CD14-positive monocyte (primary cell): Measurements from ENCODE around the gene TEN1. TPM values are rescaled to one million over a fixed set of nuclear protein-coding genes. Genes with fewer than 3 reads are reported as not detected.

ENCODE experiments used
- DNase-seq, 3 donors: peaks; one replicate each; pipeline ENCODE4 v3.0.0-alpha.2; 2011 to 2022
- H2AFZ ChIP-seq: 2 replicates; pipeline ENCODE4 v1.6.0; 2012; ENCODE audit warnings: mild to moderate bottlenecking, low read depth, low read length, inconsistent platforms; ENCODE audit not compliant: insufficient read depth, poor library complexity, severe bottlenecking
- H3K27ac ChIP-seq, 2 donors: 1 replicate in 1 of 2; 2 replicates in 1 of 2; pipeline ENCODE4 v1.5.1; 2012 to 2013; ENCODE audit warnings: low read length in 2 of 2, control low read depth in 1 of 2, inconsistent platforms in 1 of 2, low read depth in 1 of 2, mild to moderate bottlenecking in 1 of 2
- H3K27me3 ChIP-seq, 2 donors: one replicate each; pipeline versions ENCODE4 v1.6.0 to v1.6.1; 2011 to 2013; ENCODE audit warnings: low read length in 2 of 2; ENCODE audit not compliant: control insufficient read depth in 2 of 2, insufficient read depth in 2 of 2
- H3K36me3 ChIP-seq, 2 donors: replicated peaks in 1 of 2; 1 replicate in 1 of 2; 2 replicates in 1 of 2; pipeline versions ENCODE4 v1.5.1 to v1.6.1; 2012 to 2013; ENCODE audit warnings: low read length in 2 of 2, control low read depth in 1 of 2, inconsistent platforms in 1 of 2, mild to moderate bottlenecking in 1 of 2; ENCODE audit not compliant: insufficient read depth in 2 of 2, control insufficient read depth in 1 of 2
- H3K4me1 ChIP-seq, 2 donors: 1 replicate in 1 of 2; 2 replicates in 1 of 2; pipeline versions ENCODE4 v1.5.1 to v1.6.1; 2012 to 2013; ENCODE audit warnings: low read length in 2 of 2, control low read depth in 1 of 2, inconsistent platforms in 1 of 2, mild to moderate bottlenecking in 1 of 2, moderate library complexity in 1 of 2; ENCODE audit not compliant: insufficient read depth in 2 of 2, control insufficient read depth in 1 of 2
- H3K4me2 ChIP-seq: replicated peaks from 2 replicates; pipeline ENCODE3; 2012; ENCODE audit warnings: low read length, moderate library complexity, mild to moderate bottlenecking; ENCODE audit not compliant: poor library complexity, severe bottlenecking; ENCODE audit errors: extremely low read depth
- H3K4me3 ChIP-seq, 3 experiments: fragments of 200-600 bp in 1 of 3; sonication (generic) in 1 of 3; replicated peaks in 1 of 3; 1 replicate in 2 of 3; 2 replicates in 1 of 3; pipeline ENCODE4 v1.5.1; 2011 to 2013; ENCODE audit warnings: low read length in 3 of 3, mild to moderate bottlenecking in 3 of 3, control low read depth in 2 of 3, low read depth in 2 of 3, inconsistent platforms in 1 of 3, moderate library complexity in 1 of 3
- H3K79me2 ChIP-seq: 2 replicates; pipeline ENCODE4 v1.6.0; 2012; ENCODE audit warnings: mild to moderate bottlenecking, control low read depth, inconsistent platforms, low read length, moderate library complexity; ENCODE audit not compliant: insufficient read depth
- H3K9ac ChIP-seq: 2 replicates; pipeline ENCODE4 v1.6.0; 2017; ENCODE audit warnings: low read length, mild to moderate bottlenecking; ENCODE audit not compliant: insufficient read depth, poor library complexity, severe bottlenecking
- H3K9me3 ChIP-seq, 2 donors: replicated peaks in 1 of 2; 1 replicate in 1 of 2; 2 replicates in 1 of 2; pipeline versions ENCODE4 v1.5.1 to v1.6.1; 2012 to 2013; ENCODE audit warnings: low read length in 2 of 2, control low read depth in 1 of 2; ENCODE audit not compliant: control insufficient read depth in 1 of 2, insufficient read depth in 1 of 2
- H4K20me1 ChIP-seq: 2 replicates; pipeline ENCODE4 v1.6.0; 2012; ENCODE audit warnings: mild to moderate bottlenecking, low read length, control low read depth, moderate library complexity; ENCODE audit not compliant: insufficient read depth
- H3K27ac Mint-ChIP-seq, 7 donors: one replicate each; pipeline ENCODE4 v1.8.0; 2020; ENCODE audit warnings: mild to moderate bottlenecking in 7 of 7, mixed read lengths in 7 of 7, moderate library complexity in 6 of 7, inconsistent platforms in 2 of 7
- H3K27me3 Mint-ChIP-seq, 3 donors: one replicate each; pipeline ENCODE4 v1.8.0; 2021 to 2022; ENCODE audit warnings: low read depth in 3 of 3, mild to moderate bottlenecking in 3 of 3, mixed read lengths in 3 of 3, moderate library complexity in 3 of 3, inconsistent platforms in 1 of 3
- H3K36me3 Mint-ChIP-seq, 2 donors: one replicate each; pipeline ENCODE4 v1.8.0; 2020; ENCODE audit warnings: mixed read lengths in 2 of 2, inconsistent platforms in 1 of 2, mild to moderate bottlenecking in 1 of 2
- H3K4me1 Mint-ChIP-seq: one replicate; pipeline ENCODE4 v1.8.0; 2020; ENCODE audit warnings: mild to moderate bottlenecking, mixed read lengths
- H3K4me3 Mint-ChIP-seq, 2 donors: one replicate each; pipeline ENCODE4 v1.8.0; 2020; ENCODE audit warnings: mild to moderate bottlenecking in 2 of 2, mixed read lengths in 2 of 2, moderate library complexity in 1 of 2
- H3K9me3 Mint-ChIP-seq, 7 donors: one replicate each; pipeline ENCODE4 v1.8.0; 2020 to 2022; ENCODE audit warnings: mixed read lengths in 7 of 7, mild to moderate bottlenecking in 6 of 7, moderate library complexity in 6 of 7, inconsistent platforms in 2 of 7
- WGBS: methylation state at CpG from one replicate; pipeline ENCODE4 v1.1.5; 2013; ENCODE audit warnings: missing lambda C conversion rate; ENCODE audit not compliant: insufficient coverage; 5-methylcytosine and 5-hydroxymethylcytosine counted together
- intact Hi-C, 2 donors: fragments of 100-400 bp; cut with micrococcal nuclease; formaldehyde crosslinking; loops; one replicate each; pipeline versions ENCODE4 v1.15.0 to v1.15.1; 2023
- polyA plus RNA-seq, 3 donors: library from polyadenylated mRNA; depleted of rRNA in 1 of 3; unstranded in 2 of 3; stranded (reverse) in 1 of 3; fragments of 300-500 nt in 2 of 3; fragments of >200 nt in 1 of 3; fragmentation: Illumina TruSeq in 2 of 3; gene quantifications; 1 replicate in 2 of 3; 2 replicates in 1 of 3; pipeline ENCODE4 v1.2.3, GENCODE V29; 2012 to 2021
- TF ChIP-seq, protein P1 (sequence below): fragments of 200-600 bp; IDR thresholded peaks from one replicate; pipeline ENCODE4 v1.8.0; 2022; ENCODE audit warnings: antibody characterized with exemption, mild to moderate bottlenecking

TEN1 gene
- polyA plus RNA-seq, 3 donors, result 22.4 to 37.2 (median 31.3) TPM

DNA sequence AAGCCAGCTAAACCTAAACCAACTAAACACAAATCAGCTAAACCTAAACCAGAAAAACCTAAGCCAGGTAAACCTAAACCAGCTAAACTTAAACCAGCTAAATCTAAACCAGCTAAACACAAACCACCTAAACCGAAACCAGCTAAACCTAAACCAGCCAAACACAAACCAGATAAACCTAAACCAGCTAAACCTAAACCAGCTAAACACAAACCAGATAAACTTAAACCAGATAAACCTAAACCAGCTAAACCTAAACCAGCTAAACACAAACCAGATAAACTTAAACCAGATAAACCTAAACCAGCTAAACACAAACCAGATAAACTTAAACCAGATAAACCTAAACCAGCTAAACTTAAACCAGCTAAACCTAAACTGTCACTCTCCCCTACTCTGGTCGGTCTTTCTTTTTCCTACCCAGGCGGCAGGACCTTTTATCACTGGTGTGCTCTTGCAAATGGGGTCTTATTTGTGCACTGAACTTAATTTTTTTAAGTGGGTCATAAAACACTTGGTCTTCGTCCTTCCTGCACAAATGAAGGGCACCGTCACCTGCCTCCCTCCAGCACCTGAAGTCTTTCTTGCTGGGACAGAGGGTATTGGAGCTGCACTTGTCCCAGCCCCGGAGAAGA lies 40.9 kb downstream of the TEN1 start:
- Mint-ChIP-seq H3K27ac (no peak overlapping the region), H3K4me1 (no peaks in the 10 kb centered on the region), H3K27me3 (peaks cover 0 to 29% (median 5%) of the 10 kb centered on the region in 3 donors), H3K9me3 (peaks cover 0 to 1% (median 0%) of the 10 kb centered on the region in 7 donors), H3K4me3 (no peak overlapping the region), H3K36me3 (no peaks in the 10 kb centered on the region)
- H3K9me3 ChIP-seq, result no peaks in the 10 kb centered on the region
- no peaks in the 10 kb centered on the region for H3K36me3 ChIP-seq
- no peaks in the 10 kb centered on the region for H3K79me2 ChIP-seq
- H3K9ac ChIP-seq, result no peak overlapping the region
- no peak overlapping the region for H3K4me3 ChIP-seq
- H3K4me2 ChIP-seq, result no peak overlapping the region
- no peak overlapping the region for H2AFZ ChIP-seq
- TF ChIP-seq, protein P1, sequence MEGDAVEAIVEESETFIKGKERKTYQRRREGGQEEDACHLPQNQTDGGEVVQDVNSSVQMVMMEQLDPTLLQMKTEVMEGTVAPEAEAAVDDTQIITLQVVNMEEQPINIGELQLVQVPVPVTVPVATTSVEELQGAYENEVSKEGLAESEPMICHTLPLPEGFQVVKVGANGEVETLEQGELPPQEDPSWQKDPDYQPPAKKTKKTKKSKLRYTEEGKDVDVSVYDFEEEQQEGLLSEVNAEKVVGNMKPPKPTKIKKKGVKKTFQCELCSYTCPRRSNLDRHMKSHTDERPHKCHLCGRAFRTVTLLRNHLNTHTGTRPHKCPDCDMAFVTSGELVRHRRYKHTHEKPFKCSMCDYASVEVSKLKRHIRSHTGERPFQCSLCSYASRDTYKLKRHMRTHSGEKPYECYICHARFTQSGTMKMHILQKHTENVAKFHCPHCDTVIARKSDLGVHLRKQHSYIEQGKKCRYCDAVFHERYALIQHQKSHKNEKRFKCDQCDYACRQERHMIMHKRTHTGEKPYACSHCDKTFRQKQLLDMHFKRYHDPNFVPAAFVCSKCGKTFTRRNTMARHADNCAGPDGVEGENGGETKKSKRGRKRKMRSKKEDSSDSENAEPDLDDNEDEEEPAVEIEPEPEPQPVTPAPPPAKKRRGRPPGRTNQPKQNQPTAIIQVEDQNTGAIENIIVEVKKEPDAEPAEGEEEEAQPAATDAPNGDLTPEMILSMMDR, result no peak
- H3K27ac ChIP-seq, result no peak overlapping the region
- intact Hi-C loops, result no loop called here
- no peaks in the 10 kb centered on the region for H3K4me1 ChIP-seq
- no peaks in the 10 kb centered on the region for H4K20me1 ChIP-seq
- no peak for DNase-seq
- H3K27me3 ChIP-seq, result no peaks in the 10 kb centered on the region
- WGBS, result 92% methylated on average over 2 of the region's 6 CpGs

DNA sequence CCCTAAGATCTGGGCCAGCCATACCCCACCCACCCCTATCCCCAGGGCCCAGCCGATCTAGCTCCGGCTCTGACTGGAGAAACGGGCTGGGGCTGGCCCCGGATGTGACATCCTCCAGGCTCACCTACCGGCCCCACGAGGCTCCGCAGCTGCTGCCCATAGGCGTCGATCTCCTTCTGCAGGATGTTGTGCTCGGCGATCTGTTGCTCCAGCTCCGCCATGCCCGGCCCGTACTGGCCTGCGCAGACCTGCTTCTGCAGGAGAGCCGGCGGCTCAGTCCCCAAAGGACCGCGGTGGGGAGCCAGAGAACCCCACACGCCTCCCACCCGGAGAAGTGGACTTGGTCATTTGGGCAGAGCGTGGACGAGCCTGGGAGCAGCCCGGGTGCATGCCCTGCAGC lies 43.2 kb downstream of the TEN1 start:
- H2AFZ ChIP-seq, result no peak overlapping the region
- H3K4me3 Mint-ChIP-seq, result no peak overlapping the region

More for the DNA sequence above, 43.2 kb downstream of the TEN1 start:
- TF ChIP-seq, protein P1, result no peak
- Mint-ChIP-seq H3K27me3 (peaks cover 0 to 29% (median 5%) of the 10 kb centered on the region in 3 donors), H3K4me1 (peaks cover 3% of the 10 kb centered on the region), H3K9me3 (no peaks in the 10 kb centered on the region), H3K27ac (no peak overlapping the region), H3K36me3 (no peaks in the 10 kb centered on the region)
- no peak overlapping the region for H3K4me3 ChIP-seq
- H3K9ac ChIP-seq, result no peak overlapping the region
- H3K4me1 ChIP-seq, result no peaks in the 10 kb centered on the region
- H3K36me3 ChIP-seq, result no peaks in the 10 kb centered on the region
- 92% methylated on average over 24 of the region's 24 CpGs for WGBS
- intact Hi-C loops, result no loop called here
- H4K20me1 ChIP-seq, result no peaks in the 10 kb centered on the region
- no peak overlapping the region for H3K27ac ChIP-seq
- H3K4me2 ChIP-seq, result no peak overlapping the region
- DNase-seq, result no peak
- H3K79me2 ChIP-seq, result no peaks in the 10 kb centered on the region
- no peaks in the 10 kb centered on the region for H3K27me3 ChIP-seq
- no peaks in the 10 kb centered on the region for H3K9me3 ChIP-seq
